SK-N-SH (cell line): ENCODE measurements around the gene IFNW1. TPM values are rescaled to one million over a fixed set of nuclear protein-coding genes. Genes with fewer than 3 reads are reported as not detected.

ENCODE experiments used
- CTCF ChIA-PET: fragments of 300-600, 350-600 bp; formaldehyde crosslinking; extraction: SDS; loops from one replicate; lab custom pipeline; 2021; lab: Yijun Ruan, JAX
- POLR2A ChIA-PET: fragments of 350-600 bp; sonication (Branson Sonifier 250); formaldehyde crosslinking; extraction: SDS; loops from one replicate; lab custom pipeline; 2020; ENCODE audit warnings: antibody characterized with exemption, inconsistent platforms; lab: Yijun Ruan, JAX
- DNase-seq: peaks from one replicate; pipeline ENCODE4 v3.0.0; 2012
- H2AFZ ChIP-seq: fragments of 200-600 bp; sonication (generic); 2 replicates; pipeline ENCODE4 v1.8.1; 2016; ENCODE audit warnings: antibody characterized with exemption, mild to moderate bottlenecking, low read depth
- H3F3A ChIP-seq: fragments of 200-600 bp; sonication (generic); replicated peaks from 2 replicates; pipeline ENCODE3; 2016; ENCODE audit warnings: antibody characterized with exemption, mild to moderate bottlenecking; ENCODE audit not compliant: insufficient read depth
- H3K27ac ChIP-seq, 2 experiments: fragments of 200-500 bp in 1 of 2; fragments of 200-600 bp in 1 of 2; sonication (Bioruptor generic) in 1 of 2; sonication (generic), shearing (Covaris generic) in 1 of 2; 2 replicates each; pipeline versions ENCODE4 v1.5.1 to v1.6.1; 2014 to 2016; ENCODE audit warnings: low read depth in 2 of 2, inconsistent platforms in 1 of 2, low read length in 1 of 2, mild to moderate bottlenecking in 1 of 2, mixed read lengths in 1 of 2
- H3K27me3 ChIP-seq: fragments of 200-600 bp; sonication (generic), shearing (Covaris generic); 2 replicates; pipeline ENCODE4 v1.6.1; 2016; ENCODE audit warnings: mixed run types; ENCODE audit not compliant: insufficient read depth
- H3K36me3 ChIP-seq, 2 experiments: fragments of 200-500 bp in 1 of 2; fragments of 200-600 bp in 1 of 2; sonication (Bioruptor generic) in 1 of 2; sonication (generic) in 1 of 2; replicated peaks in 1 of 2; 2 replicates each; pipeline versions ENCODE3 to v1.5.1; 2014 to 2016; ENCODE audit warnings: low read length in 1 of 2, mild to moderate bottlenecking in 1 of 2; ENCODE audit not compliant: insufficient read depth in 2 of 2, control insufficient read depth in 1 of 2
- H3K4me1 ChIP-seq, 2 experiments: fragments of 200-500 bp in 1 of 2; fragments of 200-600 bp in 1 of 2; sonication (Bioruptor generic) in 1 of 2; sonication (generic), shearing (Covaris generic) in 1 of 2; 2 replicates each; pipeline versions ENCODE4 v1.5.1 to v1.6.1; 2014 to 2016; ENCODE audit warnings: low read depth in 1 of 2, low read length in 1 of 2, mixed run types in 1 of 2; ENCODE audit not compliant: insufficient read depth in 2 of 2, control insufficient read depth in 1 of 2
- H3K4me2 ChIP-seq: fragments of 200-600 bp; sonication (generic), shearing (Covaris generic); 2 replicates; pipeline ENCODE4 v1.6.1; 2017; ENCODE audit warnings: mixed run types
- H3K4me3 ChIP-seq, 2 experiments: fragments of 200-500 bp in 1 of 2; fragments of 200-600 bp in 1 of 2; sonication (Bioruptor generic) in 1 of 2; sonication (generic), shearing (Covaris generic) in 1 of 2; 2 replicates each; pipeline versions ENCODE4 v1.5.1 to v1.8.1; 2014 to 2016; ENCODE audit warnings: low read depth in 2 of 2, inconsistent platforms in 1 of 2, low read length in 1 of 2, mild to moderate bottlenecking in 1 of 2, mixed read lengths in 1 of 2, moderate library complexity in 1 of 2
- H3K79me2 ChIP-seq: fragments of 200-600 bp; sonication (generic); 2 replicates; pipeline ENCODE4 v1.8.1; 2017; ENCODE audit warnings: mild to moderate bottlenecking; ENCODE audit not compliant: insufficient read depth
- H3K9ac ChIP-seq: fragments of 200-600 bp; sonication (generic); 2 replicates; pipeline ENCODE4 v1.6.1; 2017; ENCODE audit warnings: mixed run types
- H3K9me2 ChIP-seq: fragments of 200-600 bp; sonication (generic); 2 replicates; pipeline ENCODE4 v1.6.1; 2017; ENCODE audit warnings: mixed run types
- H3K9me3 ChIP-seq: fragments of 200-600 bp; sonication (generic); 2 replicates; pipeline ENCODE4 v1.6.1; 2017; ENCODE audit warnings: mixed run types, mild to moderate bottlenecking, moderate library complexity
- H4K20me1 ChIP-seq: fragments of 200-600 bp; sonication (generic); 2 replicates; pipeline ENCODE4 v1.6.1; 2017; ENCODE audit warnings: mild to moderate bottlenecking, mixed run types; ENCODE audit not compliant: insufficient read depth
- CHD2 ChIP-seq: fragments of 150-350 bp; IDR thresholded peaks from 2 replicates; pipeline ENCODE4 v1.6.1; 2018; ENCODE audit warnings: low read length; ENCODE audit not compliant: partially characterized antibody
- GATA2 ChIP-seq: sonication (generic); formaldehyde crosslinking; IDR thresholded peaks from 2 replicates; pipeline ENCODE4 v1.5.0; 2020; ENCODE audit warnings: mild to moderate bottlenecking, missing genetic modification reagents
- MEF2A ChIP-seq: IDR thresholded peaks from 2 replicates; pipeline ENCODE4 v1.4.0; 2012; ENCODE audit warnings: low read depth, borderline replicate concordance
- MXI1 ChIP-seq: IDR thresholded peaks from 2 replicates; pipeline ENCODE4 v1.6.1; 2012; ENCODE audit warnings: mild to moderate bottlenecking, low read depth, low read length, improper control_type of control experiment
- NFIC ChIP-seq: IDR thresholded peaks from 2 replicates; pipeline ENCODE4 v1.4.0; 2012; ENCODE audit warnings: borderline replicate concordance
- NRF1 ChIP-seq: IDR thresholded peaks from 2 replicates; pipeline ENCODE4 v1.6.1; 2012; ENCODE audit warnings: low read depth, mild to moderate bottlenecking, low read length
- POLR2AphosphoS5 ChIP-seq: IDR thresholded peaks from 2 replicates; pipeline ENCODE4 v1.6.1; 2012; ENCODE audit warnings: low read depth, low read length
- RFX5 ChIP-seq: IDR thresholded peaks from 2 replicates; pipeline ENCODE4 v1.6.1; 2012; ENCODE audit warnings: mild to moderate bottlenecking, improper control_type of control experiment, low read length
- RXRA ChIP-seq: IDR thresholded peaks from 2 replicates; pipeline ENCODE4 v1.4.0; 2012; ENCODE audit warnings: low read depth, mild to moderate bottlenecking, borderline replicate concordance
- TAF1 ChIP-seq: IDR thresholded peaks from 2 replicates; pipeline ENCODE4 v1.6.1; 2012; ENCODE audit warnings: low read depth, mild to moderate bottlenecking, low read length, moderate library complexity, borderline replicate concordance
- USF1 ChIP-seq: IDR thresholded peaks from 2 replicates; pipeline ENCODE4 v1.4.0; 2012; ENCODE audit warnings: low read depth, borderline replicate concordance
- YY1 ChIP-seq: IDR thresholded peaks from 2 replicates; pipeline ENCODE4 v1.4.0; 2012; ENCODE audit warnings: low read depth, mild to moderate bottlenecking
- WGBS: methylation state at CpG from one replicate; pipeline ENCODE4 v1.1.6; 2017; ENCODE audit warnings: low lambda C conversion rate; 5-methylcytosine and 5-hydroxymethylcytosine counted together
- polyA plus RNA-seq, 3 experiments: library from polyadenylated mRNA; depleted of rRNA; stranded (reverse); fragments of >200 nt; gene quantifications; 2 replicates each; pipeline ENCODE4 v1.2.3, GENCODE V29; 2012
- TF ChIP-seq, protein P1 (sequence below): IDR thresholded peaks from 2 replicates; pipeline ENCODE4; 2012
- TF ChIP-seq, protein P2 (sequence below): IDR thresholded peaks from 2 replicates; pipeline ENCODE4 v1.6.1; 2012; ENCODE audit warnings: mild to moderate bottlenecking, low read depth, low read length, moderate library complexity
- TF ChIP-seq, protein P3 (sequence below): IDR thresholded peaks from 2 replicates; pipeline ENCODE4 v1.4.0; 2012; ENCODE audit warnings: low read depth, borderline replicate concordance

The IFNW1 gene
- polyA plus RNA-seq, 1 of the 3 experiments (the other 2 are of a cell fraction): not detected

GRCh38 chr9:21144603-21145002 lies 3.0 kb upstream of the IFNW1 start:
- Histone ChIP-seq H3K27ac (no peak overlapping the region), H3K4me1 (no peaks in the 10 kb centered on the region), H3K4me2 (no peak overlapping the region), H3K36me3 (no peaks in the 10 kb centered on the region), H3K79me2 (no peaks in the 10 kb centered on the region), H3K9me3 (no peaks in the 10 kb centered on the region), H3K9ac (no peak overlapping the region), H4K20me1 (no peaks in the 10 kb centered on the region), H3F3A (no peaks in the 10 kb centered on the region), H3K27me3 (no peaks in the 10 kb centered on the region), H3K4me3 (no peak overlapping the region), H3K9me2 (no peaks in the 10 kb centered on the region), H2AFZ (no peak overlapping the region)
- TF ChIP-seq POLR2AphosphoS5: no peak
- no peak for TF ChIP-seq RXRA
- TF ChIP-seq MXI1: no peak
- no peak for TF ChIP-seq NFIC
- TF ChIP-seq, protein P1, sequence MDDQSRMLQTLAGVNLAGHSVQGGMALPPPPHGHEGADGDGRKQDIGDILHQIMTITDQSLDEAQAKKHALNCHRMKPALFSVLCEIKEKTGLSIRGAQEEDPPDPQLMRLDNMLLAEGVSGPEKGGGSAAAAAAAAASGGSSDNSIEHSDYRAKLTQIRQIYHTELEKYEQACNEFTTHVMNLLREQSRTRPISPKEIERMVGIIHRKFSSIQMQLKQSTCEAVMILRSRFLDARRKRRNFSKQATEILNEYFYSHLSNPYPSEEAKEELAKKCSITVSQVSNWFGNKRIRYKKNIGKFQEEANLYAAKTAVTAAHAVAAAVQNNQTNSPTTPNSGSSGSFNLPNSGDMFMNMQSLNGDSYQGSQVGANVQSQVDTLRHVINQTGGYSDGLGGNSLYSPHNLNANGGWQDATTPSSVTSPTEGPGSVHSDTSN: no peak
- no peak for TF ChIP-seq CHD2
- TF ChIP-seq NRF1: no peak
- no peak for TF ChIP-seq RFX5
- POLR2A ChIA-PET: no interaction called here
- CTCF ChIA-PET: no interaction called here
- no peak for DNase-seq
- 0% methylated on average over 1 of the region's 1 CpG for WGBS

DNA sequence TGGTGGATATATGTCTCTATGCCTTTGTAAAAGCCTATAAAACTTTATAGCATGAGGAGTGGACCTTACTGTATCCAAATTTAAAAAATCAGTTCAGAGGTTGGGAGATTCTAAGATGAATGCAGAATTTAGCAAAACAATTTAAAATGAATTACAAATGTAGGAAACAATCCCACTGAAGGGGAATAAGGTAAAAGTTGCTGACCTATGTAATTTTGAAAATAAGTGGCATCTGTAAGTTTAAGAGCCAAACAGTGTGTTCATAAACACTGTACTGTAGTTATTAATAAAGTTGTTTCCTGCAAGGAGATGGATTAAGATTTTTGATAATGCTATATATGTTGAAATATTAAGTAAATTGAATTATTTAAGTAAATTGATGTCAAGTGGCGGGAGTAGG lies 4.6 kb downstream of the IFNW1 start:
- 71% methylated on average over 1 of the region's 1 CpG for WGBS

More for the DNA sequence above, 4.6 kb downstream of the IFNW1 start:
- H3K79me2 ChIP-seq: no peaks in the 10 kb centered on the region
- no peak overlapping the region for H3K9ac ChIP-seq
- no peak overlapping the region for H3K4me3 ChIP-seq
- H3K27me3 ChIP-seq: no peaks in the 10 kb centered on the region
- no peaks in the 10 kb centered on the region for H3K36me3 ChIP-seq
- no peaks in the 10 kb centered on the region for H3K9me2 ChIP-seq
- H3F3A ChIP-seq: no peaks in the 10 kb centered on the region
- DNase-seq: no peak
- POLR2A ChIA-PET: no interaction called here
- H2AFZ ChIP-seq: no peak overlapping the region
- CTCF ChIA-PET: no interaction called here
- no peaks in the 10 kb centered on the region for H4K20me1 ChIP-seq
- H3K27ac ChIP-seq: no peak overlapping the region
- TF ChIP-seq TAF1 (no peak), YY1 (no peak), NRF1 (no peak), USF1 (no peak), MEF2A (no peak), NFIC (no peak), GATA2 (CRISPR knock-in tag) (no peak)
- TF ChIP-seq, protein P2, sequence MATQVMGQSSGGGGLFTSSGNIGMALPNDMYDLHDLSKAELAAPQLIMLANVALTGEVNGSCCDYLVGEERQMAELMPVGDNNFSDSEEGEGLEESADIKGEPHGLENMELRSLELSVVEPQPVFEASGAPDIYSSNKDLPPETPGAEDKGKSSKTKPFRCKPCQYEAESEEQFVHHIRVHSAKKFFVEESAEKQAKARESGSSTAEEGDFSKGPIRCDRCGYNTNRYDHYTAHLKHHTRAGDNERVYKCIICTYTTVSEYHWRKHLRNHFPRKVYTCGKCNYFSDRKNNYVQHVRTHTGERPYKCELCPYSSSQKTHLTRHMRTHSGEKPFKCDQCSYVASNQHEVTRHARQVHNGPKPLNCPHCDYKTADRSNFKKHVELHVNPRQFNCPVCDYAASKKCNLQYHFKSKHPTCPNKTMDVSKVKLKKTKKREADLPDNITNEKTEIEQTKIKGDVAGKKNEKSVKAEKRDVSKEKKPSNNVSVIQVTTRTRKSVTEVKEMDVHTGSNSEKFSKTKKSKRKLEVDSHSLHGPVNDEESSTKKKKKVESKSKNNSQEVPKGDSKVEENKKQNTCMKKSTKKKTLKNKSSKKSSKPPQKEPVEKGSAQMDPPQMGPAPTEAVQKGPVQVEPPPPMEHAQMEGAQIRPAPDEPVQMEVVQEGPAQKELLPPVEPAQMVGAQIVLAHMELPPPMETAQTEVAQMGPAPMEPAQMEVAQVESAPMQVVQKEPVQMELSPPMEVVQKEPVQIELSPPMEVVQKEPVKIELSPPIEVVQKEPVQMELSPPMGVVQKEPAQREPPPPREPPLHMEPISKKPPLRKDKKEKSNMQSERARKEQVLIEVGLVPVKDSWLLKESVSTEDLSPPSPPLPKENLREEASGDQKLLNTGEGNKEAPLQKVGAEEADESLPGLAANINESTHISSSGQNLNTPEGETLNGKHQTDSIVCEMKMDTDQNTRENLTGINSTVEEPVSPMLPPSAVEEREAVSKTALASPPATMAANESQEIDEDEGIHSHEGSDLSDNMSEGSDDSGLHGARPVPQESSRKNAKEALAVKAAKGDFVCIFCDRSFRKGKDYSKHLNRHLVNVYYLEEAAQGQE: no peak
- TF ChIP-seq, protein P3, sequence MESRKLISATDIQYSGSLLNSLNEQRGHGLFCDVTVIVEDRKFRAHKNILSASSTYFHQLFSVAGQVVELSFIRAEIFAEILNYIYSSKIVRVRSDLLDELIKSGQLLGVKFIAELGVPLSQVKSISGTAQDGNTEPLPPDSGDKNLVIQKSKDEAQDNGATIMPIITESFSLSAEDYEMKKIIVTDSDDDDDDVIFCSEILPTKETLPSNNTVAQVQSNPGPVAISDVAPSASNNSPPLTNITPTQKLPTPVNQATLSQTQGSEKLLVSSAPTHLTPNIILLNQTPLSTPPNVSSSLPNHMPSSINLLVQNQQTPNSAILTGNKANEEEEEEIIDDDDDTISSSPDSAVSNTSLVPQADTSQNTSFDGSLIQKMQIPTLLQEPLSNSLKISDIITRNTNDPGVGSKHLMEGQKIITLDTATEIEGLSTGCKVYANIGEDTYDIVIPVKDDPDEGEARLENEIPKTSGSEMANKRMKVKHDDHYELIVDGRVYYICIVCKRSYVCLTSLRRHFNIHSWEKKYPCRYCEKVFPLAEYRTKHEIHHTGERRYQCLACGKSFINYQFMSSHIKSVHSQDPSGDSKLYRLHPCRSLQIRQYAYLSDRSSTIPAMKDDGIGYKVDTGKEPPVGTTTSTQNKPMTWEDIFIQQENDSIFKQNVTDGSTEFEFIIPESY: no peak
- no peaks in the 10 kb centered on the region for H3K9me3 ChIP-seq
- no peak overlapping the region for H3K4me2 ChIP-seq
- H3K4me1 ChIP-seq: no peaks in the 10 kb centered on the region
